Hematopoietic multipotent progenitor cell treated with erythropoietin and hydrocortisone succinate and interleukin-3 and kit ligand, for 4 days (in vitro differentiated cells): ENCODE data around the gene SH3BGRL3.

Experiments
- DNase-seq: peaks from one replicate; pipeline ENCODE4 v3.0.0-alpha.2; 2015

Gene SH3BGRL3

GRCh38 chr1:26278303-26278702, 1.6 kb upstream of the SH3BGRL3 start:
- peak; percentile 67 for DNase-seq

GRCh38 chr1:26278724-26279455, 996 bp upstream of the SH3BGRL3 start:
- DNase-seq, result peak; percentile 58

GRCh38 chr1:26280333-26281042, 602 bp downstream of the SH3BGRL3 start:
- peak; percentile 70 for DNase-seq

GRCh38 chr1:26281091-26281958, 1.4 kb downstream of the SH3BGRL3 start:
- DNase-seq, result no peak

GRCh38 chr1:26281971-26282370, 2.1 kb downstream of the SH3BGRL3 start:
- peak; percentile 75 for DNase-seq

- no peak for DNase-seq
Measured at GRCh38 chr1:26282401-26282918, 2.6 kb downstream of the SH3BGRL3 start.

- no peak for DNase-seq
Measured at GRCh38 chr1:26283279-26283853, 3.5 kb downstream of the SH3BGRL3 start.

- no peak for DNase-seq
Measured at GRCh38 chr1:26283871-26284596, 4.1 kb downstream of the SH3BGRL3 start.

GRCh38 chr1:26284597-26285347, 4.9 kb downstream of the SH3BGRL3 start:
- DNase-seq, result peak; percentile 99

GRCh38 chr1:26285366-26286063, 5.6 kb downstream of the SH3BGRL3 start:
- DNase-seq, result peak; percentile 66

- no peak for DNase-seq
Measured at GRCh38 chr1:26286064-26286416, 6.2 kb downstream of the SH3BGRL3 start.

- DNase-seq, result peak; percentile 90
Measured at GRCh38 chr1:26287033-26287711, 7.3 kb downstream of the SH3BGRL3 start.

GRCh38 chr1:26287811-26288210, 7.9 kb downstream of the SH3BGRL3 start:
- no peak for DNase-seq

GRCh38 chr1:26288311-26288941, 8.5 kb downstream of the SH3BGRL3 start:
- DNase-seq, result peak; percentile 94

GRCh38 chr1:26289158-26290059, 9.5 kb downstream of the SH3BGRL3 start:
- DNase-seq, result peak; percentile 94

- DNase-seq, result peak; percentile 57
Measured at GRCh38 chr1:26290122-26290881, 10.4 kb downstream of the SH3BGRL3 start.

- no peak for DNase-seq
Measured at GRCh38 chr1:26290882-26291261, 11.0 kb downstream of the SH3BGRL3 start.

GRCh38 chr1:26291433-26291832, 11.5 kb downstream of the SH3BGRL3 start:
- DNase-seq, result no peak
